Lower leg skin (tissue), 3 donors: ENCODE results near the gene ZNF75A.

Source experiments
- CTCF ChIP-seq, 3 donors: fragments of 450-650 bp; IDR thresholded peaks; one replicate each; pipeline ENCODE4 v1.5.1; 2016; ENCODE audit warnings: antibody characterized with exemption in 3 of 3, mild to moderate bottlenecking in 3 of 3, moderate library complexity in 2 of 3
- POLR2A ChIP-seq, 2 donors: fragments of 450-650 bp; IDR thresholded peaks; one replicate each; pipeline ENCODE4 v1.6.1; 2016 to 2017; ENCODE audit warnings: antibody characterized with exemption in 2 of 2, mild to moderate bottlenecking in 1 of 2, moderate library complexity in 1 of 2

DNA sequence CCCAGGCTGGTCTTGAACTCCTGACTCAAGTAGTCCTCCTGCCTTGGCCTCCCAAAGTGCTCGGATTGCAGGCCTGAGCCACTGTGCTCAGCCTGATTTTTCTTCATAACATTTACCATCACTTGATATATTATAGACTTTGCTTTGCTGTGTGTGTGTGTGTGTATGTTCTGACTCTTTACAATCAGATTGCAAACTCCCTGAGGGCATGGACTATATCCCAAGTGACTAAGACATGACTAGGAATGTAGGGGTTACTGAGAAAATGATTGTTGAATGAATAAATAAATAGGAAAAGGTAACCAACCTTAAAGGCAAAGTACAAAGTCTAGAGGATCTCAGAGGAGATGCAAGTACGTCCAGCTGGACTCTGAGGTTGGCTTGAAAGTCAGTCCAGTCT is 40.7 kb downstream of the ZNF75A start:
- TF ChIP-seq CTCF (IDR thresholded peaks at IDR 0.05), result no peak
- TF ChIP-seq POLR2A (IDR thresholded peaks at IDR 0.05), result no peak
